ENCODE measurements around the gene KCNJ4. TPM values are rescaled to one million over a fixed set of nuclear protein-coding genes. Genes with fewer than 3 reads are reported as not detected.

The KCNJ4 gene
- total RNA-seq, 2 donors from 2014 or later = not detected

- DNase-seq (ENCODE audit: low spot score) (no peak), ATAC-seq (ENCODE audit: insufficient number of reproducible peaks, low FRiP score, low read depth) (no peak)
- Histone ChIP-seq H3K36me3 (no peaks in the 10 kb centered on the region), H3K9me3 (no peaks in the 10 kb centered on the region), H3K4me3 (no peak overlapping the region), H3K4me1 (ENCODE audit: control insufficient read depth in 1 of 2, low read depth in 2 of 2) (no peaks in the 10 kb centered on the region), H3K27me3 (replicated peaks; ENCODE audit: insufficient read depth) (no peaks in the 10 kb centered on the region), H3K27ac (no peak overlapping the region)
- TF ChIP-seq CTCF (IDR thresholded peaks at IDR 0.05) = no peak
These were observed 11.1 kb downstream of the KCNJ4 start for GRCh38 chr22:38443628-38444521.

DNA sequence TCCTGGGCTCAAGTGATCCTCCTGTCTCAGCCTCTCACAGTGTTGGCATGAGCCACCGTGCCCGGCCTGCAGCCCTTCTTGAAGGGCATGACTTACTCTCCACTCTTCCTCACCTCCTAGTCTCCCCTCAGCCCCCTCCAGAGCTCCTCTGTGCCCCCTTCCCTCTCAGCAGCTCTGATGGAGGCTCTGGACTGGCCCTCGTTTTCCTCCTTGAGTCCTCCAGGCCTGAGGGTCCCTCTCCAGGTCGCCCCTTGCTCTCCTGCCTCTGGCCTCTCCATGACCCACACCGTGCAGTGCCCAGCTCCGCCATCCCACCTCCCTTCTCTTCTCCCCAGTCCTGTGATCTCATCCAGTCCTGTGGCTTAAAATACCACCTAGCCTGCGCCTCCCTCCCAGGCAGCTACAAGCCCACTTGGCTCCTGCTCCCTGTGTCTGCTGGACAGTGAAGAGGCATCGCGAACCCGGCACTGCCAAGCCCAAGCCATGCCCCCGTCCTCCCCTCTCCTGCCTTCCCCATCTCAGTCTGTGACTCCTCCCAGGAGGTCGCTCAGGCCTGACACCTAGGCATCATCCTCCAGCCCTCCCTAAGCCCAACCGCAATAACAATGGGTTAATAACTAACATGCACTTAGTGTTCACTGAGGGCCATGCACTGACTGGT is 11.9 kb downstream of the KCNJ4 start:
- Histone ChIP-seq H3K36me3 (no peaks in the 10 kb centered on the region), H3K4me3 (no peak overlapping the region), H3K27ac (no peak overlapping the region), H3K4me1 (ENCODE audit: control insufficient read depth in 1 of 2, low read depth in 2 of 2) (no peaks in the 10 kb centered on the region), H3K9me3 (no peaks in the 10 kb centered on the region), H3K27me3 (replicated peaks; ENCODE audit: insufficient read depth) (no peaks in the 10 kb centered on the region)
- DNase-seq (ENCODE audit: low spot score) (no peak), ATAC-seq (ENCODE audit: insufficient number of reproducible peaks, low FRiP score, low read depth) (no peak)
- no peak for TF ChIP-seq CTCF (IDR thresholded peaks at IDR 0.05)

DNA sequence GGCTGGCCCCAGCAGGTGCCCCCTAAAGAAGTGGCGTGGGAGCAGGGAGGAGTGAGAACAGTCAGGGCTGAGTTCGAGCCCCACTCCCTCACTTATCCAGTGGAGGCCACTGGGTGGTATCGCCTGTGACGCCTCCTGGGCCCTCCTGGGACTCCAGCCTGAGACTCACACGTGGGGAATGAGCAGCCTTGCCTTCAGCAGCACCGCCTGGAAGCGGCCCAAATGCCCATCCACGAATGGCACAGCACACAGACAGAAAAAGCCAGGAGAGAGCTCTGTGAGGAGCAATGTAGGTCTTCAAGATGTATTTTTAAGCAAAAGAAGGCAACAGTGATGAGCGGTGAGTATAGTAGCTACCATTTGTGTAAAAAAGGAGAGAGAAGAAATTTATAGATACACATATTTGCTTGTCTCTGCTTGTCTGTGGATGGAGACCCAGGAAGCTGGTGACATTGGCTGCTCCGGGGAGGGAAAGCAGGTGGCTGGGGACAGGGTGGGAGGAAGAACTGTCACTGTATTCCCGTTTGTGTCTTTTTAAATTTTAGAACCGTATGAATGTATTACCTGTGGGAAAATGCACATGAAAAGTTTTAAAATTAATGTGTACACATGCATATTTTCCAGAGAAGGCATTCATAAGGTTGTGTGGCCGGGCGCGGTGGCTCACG is 13.2 kb downstream of the KCNJ4 start:
- DNase-seq (ENCODE audit: low spot score) (no peak), ATAC-seq (ENCODE audit: insufficient number of reproducible peaks, low FRiP score, low read depth) (no peak)
- Histone ChIP-seq H3K4me1 (ENCODE audit: control insufficient read depth in 1 of 2, low read depth in 2 of 2) (no peaks in the 10 kb centered on the region), H3K27ac (no peak overlapping the region), H3K27me3 (replicated peaks; ENCODE audit: insufficient read depth) (no peaks in the 10 kb centered on the region), H3K9me3 (no peaks in the 10 kb centered on the region), H3K4me3 (no peak overlapping the region), H3K36me3 (no peaks in the 10 kb centered on the region)
- TF ChIP-seq CTCF (IDR thresholded peaks at IDR 0.05) = no peak

GRCh38 chr22:38440747-38441350 is 14.2 kb downstream of the KCNJ4 start:
- TF ChIP-seq CTCF (IDR thresholded peaks at IDR 0.05) = no peak
- no peak overlapping the region for H3K27ac ChIP-seq
- H3K4me1 ChIP-seq (ENCODE audit: control insufficient read depth in 1 of 2, low read depth in 2 of 2) = no peaks in the 10 kb centered on the region
- DNase-seq (ENCODE audit: low spot score) (no peak), ATAC-seq (ENCODE audit: insufficient number of reproducible peaks, low FRiP score, low read depth) (no peak)
- no peaks in the 10 kb centered on the region for H3K27me3 ChIP-seq (replicated peaks; ENCODE audit: insufficient read depth)
- H3K4me3 ChIP-seq = no peak overlapping the region
- H3K36me3 ChIP-seq = no peaks in the 10 kb centered on the region
- no peaks in the 10 kb centered on the region for H3K9me3 ChIP-seq

GRCh38 chr22:38437416-38437815 is 17.6 kb downstream of the KCNJ4 start:
- Histone ChIP-seq H3K27me3 (replicated peaks; ENCODE audit: insufficient read depth) (no peaks in the 10 kb centered on the region), H3K4me3 (no peak overlapping the region), H3K27ac (no peak overlapping the region), H3K9me3 (no peaks in the 10 kb centered on the region), H3K4me1 (ENCODE audit: control insufficient read depth in 1 of 2, low read depth in 2 of 2) (no peaks in the 10 kb centered on the region), H3K36me3 (no peaks in the 10 kb centered on the region)
- no peak for ATAC-seq (ENCODE audit: insufficient number of reproducible peaks, low FRiP score, low read depth)
- no peak for TF ChIP-seq CTCF (IDR thresholded peaks at IDR 0.05)
- DNase-seq (ENCODE audit: low spot score) = no peak

Measured in thoracic aorta (tissue), 2 donors.